ENCODE measurements around the gene CTNNBL1.

DNA sequence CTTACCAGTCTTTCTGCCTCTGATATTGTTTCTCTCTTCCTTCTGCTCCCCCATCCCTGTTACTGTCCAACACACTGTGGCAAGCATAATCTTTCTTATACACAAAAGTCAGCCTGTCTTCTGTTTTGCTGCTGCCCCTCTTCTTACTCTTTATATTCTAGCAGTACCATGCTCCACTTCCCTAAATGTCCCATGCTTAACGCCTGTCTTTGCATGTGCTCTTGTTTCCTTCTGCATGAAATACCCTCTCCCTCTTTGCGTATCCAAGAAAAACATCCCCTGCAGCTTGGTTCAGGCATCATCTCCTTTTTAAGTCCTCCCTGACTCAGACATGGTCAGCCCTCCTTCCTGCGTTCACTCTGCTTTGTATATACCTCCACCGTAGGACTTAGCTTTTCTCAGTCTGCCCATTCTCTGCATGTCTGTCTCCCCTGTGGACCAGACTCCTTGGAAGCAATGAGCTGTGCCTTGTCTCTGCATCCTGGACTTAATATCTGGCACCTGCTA is 103.9 kb downstream of the CTNNBL1 start:
- no peak for TF ChIP-seq RAD21 (IDR thresholded peaks at IDR 0.05; ENCODE audit: low read length)
- TF ChIP-seq CTCF (conservative IDR thresholded peaks at IDR 0.05; ENCODE audit: low read depth, low read length): no peak
- no peak for TF ChIP-seq RCOR1 (IDR thresholded peaks at IDR 0.05; ENCODE audit: insufficient replicate concordance, low read length)
- TF ChIP-seq USF2 (IDR thresholded peaks at IDR 0.05; ENCODE audit: low read depth, low read length): no peak
- no peak for TF ChIP-seq POLR2A (IDR thresholded peaks at IDR 0.05; ENCODE audit: low read depth, low read length)
- no peak for TF ChIP-seq CEBPB (IDR thresholded peaks at IDR 0.05; ENCODE audit: low read depth, low read length)
